Inflammatory macrophage treated with lipopolysaccharide for 4 hours (primary cell): ENCODE results near the gene TH.
"Not testable (repeated sequence)": the region's sequence is repeated elsewhere in the genome, so short reads cannot be mapped to it uniquely, and the experiment has no call there.

Source experiments
- DNase-seq: peaks from one replicate; pipeline ENCODE4 v3.0.0-alpha.2; 2020

The TH gene

GRCh38 chr11:2194877-2195755 is 23.5 kb upstream of the TH start:
- peak; percentile 39 for DNase-seq

DNA sequence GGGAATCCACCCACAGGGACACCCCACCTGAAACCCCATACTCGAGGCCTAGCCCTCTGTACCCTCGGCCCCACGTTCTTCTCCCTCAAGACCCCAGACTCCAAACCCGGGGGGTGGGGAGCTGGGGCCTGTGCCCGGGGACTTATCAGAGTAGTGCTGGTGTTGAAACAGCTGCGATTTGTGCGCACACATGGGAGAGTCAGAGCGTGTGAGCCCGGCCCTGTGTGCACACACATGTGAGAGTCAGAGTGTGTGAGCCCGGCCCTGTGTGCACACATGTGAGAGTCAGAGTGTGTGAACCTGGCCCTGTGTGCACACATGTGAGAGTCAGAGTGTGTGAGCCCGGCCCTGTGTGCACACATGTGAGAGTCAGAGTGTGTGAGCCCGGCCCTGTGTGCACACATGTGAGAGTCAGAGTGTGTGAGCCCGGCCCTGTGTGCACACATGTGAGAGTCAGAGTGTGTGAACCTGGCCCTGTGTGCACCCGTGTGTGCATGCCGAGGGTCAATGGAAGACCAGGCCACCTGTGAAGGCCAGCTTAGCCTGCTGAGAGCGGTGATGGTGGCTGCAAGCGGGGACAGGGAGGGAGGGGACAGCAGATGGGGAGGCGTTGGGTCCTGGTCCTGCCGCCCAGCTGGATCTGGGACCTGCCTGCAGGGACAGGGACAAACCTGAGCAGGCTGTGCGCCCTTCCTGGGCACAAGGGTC is 22.4 kb upstream of the TH start:
- DNase-seq, result not testable (repeated sequence)

GRCh38 chr11:2193099-2193887 is 21.7 kb upstream of the TH start:
- DNase-seq, result no peak

GRCh38 chr11:2192435-2192834 is 20.8 kb upstream of the TH start:
- DNase-seq, result no peak

GRCh38 chr11:2191883-2192282 is 20.3 kb upstream of the TH start:
- no peak for DNase-seq

DNA sequence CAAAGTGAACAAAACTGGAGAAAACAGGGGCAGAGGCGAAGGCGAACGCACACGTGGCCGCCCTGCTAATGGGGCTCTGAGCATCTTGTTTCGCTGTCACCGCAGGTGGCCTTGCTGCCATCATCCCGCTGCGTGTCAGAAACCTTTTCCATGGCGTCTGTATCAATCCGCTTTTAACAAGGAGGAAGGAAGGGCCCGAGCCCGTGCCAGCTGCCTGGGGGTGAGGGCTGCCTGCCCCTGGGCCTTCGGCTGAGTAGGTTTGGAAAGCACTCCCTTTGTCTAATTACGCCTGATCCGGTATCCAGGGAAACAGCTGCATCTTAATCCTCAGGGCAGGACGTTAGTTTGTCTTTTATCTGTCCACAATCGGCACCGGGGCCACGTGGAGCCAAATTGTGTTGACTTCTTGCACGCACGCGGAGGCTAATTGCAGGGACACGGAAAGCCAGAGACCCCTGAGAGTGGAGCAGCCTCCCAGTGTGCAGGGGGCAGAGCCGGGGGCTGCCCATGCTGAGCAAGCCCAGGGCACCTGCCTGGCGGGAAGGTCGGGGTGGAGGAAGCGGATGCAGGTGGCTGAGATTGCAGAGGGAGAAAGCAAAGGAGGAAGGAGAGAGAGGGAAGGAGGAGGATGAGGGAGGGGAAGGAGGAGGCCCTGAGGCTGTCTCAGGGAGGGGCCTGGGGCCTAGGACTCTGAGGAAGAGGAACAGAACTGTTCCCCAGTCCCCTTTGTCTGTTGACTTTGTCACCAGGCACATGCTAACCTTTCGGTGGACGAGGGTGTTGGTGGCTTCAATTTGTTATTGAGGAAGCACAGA is 19.2 kb upstream of the TH start:
- peak; percentile 84 for DNase-seq

DNA sequence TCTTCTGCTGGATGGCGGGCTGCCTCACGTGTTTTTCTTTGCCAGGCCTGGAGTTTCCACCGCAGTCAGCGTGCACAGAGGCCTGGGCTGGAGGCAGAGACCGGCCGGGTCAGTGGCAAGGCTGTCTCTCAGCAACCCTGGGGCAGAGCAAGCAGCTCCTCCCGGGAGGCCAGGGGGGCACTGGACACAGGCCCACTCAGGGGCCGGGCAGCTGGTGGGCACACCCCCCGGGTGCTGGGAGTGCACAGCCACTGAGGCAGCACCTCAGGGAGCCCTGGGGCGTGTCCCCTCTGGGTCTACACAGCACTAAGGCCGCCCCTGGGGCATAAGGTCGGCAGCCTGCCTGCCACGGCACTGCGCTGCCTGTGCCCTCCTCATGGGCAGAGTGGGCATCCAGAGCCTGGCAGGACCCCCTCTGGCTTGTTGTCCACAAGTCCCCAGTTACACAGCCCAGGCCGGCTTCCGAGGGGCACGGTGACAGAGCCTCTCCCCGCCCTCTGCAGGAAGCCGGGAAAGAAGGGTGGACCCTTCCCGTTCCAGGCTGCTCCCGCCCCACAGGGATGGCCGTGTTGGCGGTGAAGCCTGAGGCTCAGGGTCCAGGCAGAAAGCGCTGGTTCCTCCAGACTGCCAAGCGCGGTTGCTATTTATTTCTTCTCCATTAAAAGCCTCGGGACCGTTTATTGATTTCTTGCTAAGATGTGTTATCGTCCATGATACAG is 18.5 kb upstream of the TH start:
- no peak for DNase-seq

- DNase-seq, result no peak
These were observed 17.1 kb upstream of the TH start for GRCh38 chr11:2188745-2189144.

- DNase-seq, result no peak
These were observed 15.7 kb upstream of the TH start for GRCh38 chr11:2187280-2187707.

DNA sequence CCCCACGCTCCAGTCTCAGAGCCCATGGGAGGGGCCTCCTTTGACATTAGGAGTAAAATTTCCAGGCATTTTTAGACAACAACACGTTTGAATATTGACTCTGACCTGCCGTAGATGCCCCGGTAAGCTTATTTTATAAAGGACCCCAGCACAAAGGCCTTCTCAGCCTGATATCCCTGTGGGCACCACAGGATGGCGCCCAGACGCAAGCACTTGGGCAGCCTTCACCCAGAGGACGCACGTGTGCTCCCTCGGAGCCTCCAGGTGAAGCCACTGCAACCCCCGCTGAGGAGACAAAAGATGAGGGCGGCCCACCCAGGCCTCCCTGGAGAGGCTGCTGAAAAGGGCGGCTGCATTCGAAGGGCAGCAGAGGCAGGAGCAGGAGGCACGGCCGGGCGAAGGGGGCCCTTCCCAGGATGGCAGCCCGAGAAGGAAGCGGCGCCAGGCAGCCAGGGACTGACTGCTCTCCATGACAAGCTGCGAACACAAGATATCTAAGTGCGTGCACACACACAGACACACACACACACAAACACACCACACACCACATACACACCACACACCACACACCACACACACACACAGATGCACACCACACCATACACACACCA is 15.2 kb upstream of the TH start:
- peak; percentile 46 for DNase-seq

GRCh38 chr11:2185324-2186085 is 13.9 kb upstream of the TH start:
- DNase-seq, result no peak

GRCh38 chr11:2182692-2183474 is 11.3 kb upstream of the TH start:
- DNase-seq, result no peak

GRCh38 chr11:2182075-2182474 is 10.5 kb upstream of the TH start:
- no peak for DNase-seq

DNA sequence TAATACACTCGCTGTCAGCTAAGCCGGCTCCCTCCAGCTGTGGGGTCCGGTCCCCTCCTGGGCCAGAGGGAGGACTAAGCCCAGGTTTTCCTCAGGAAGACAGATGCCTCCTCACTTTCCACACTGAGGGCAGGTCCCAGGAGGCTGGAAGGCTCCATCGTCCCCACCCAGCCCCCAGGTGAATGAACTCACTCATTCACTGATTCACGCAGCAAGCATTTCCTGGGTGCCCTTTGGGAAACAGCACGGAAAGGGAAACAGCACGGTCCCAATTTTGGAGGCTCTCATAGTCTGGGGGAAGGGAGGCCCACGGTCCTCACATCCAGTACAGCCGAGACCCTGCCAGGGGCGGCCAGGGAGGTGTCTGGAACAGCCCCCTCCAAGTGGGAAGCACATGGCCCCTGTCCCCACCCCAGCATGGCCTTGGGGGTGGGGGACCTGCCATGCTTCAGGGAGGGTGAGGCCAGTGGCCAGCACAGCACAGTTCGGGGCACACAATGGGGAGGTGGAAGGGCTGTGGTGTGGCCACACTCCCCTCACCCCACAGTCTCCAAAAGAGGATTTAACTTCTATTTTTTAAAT is 9.3 kb upstream of the TH start:
- no peak for DNase-seq

- DNase-seq, result no peak
These were observed 8.7 kb upstream of the TH start for GRCh38 chr11:2180347-2180746.

- DNase-seq, result no peak
These were observed 7.9 kb upstream of the TH start for GRCh38 chr11:2179516-2179915.

- no peak for DNase-seq
These were observed 7.4 kb upstream of the TH start for GRCh38 chr11:2178906-2179494.

DNA sequence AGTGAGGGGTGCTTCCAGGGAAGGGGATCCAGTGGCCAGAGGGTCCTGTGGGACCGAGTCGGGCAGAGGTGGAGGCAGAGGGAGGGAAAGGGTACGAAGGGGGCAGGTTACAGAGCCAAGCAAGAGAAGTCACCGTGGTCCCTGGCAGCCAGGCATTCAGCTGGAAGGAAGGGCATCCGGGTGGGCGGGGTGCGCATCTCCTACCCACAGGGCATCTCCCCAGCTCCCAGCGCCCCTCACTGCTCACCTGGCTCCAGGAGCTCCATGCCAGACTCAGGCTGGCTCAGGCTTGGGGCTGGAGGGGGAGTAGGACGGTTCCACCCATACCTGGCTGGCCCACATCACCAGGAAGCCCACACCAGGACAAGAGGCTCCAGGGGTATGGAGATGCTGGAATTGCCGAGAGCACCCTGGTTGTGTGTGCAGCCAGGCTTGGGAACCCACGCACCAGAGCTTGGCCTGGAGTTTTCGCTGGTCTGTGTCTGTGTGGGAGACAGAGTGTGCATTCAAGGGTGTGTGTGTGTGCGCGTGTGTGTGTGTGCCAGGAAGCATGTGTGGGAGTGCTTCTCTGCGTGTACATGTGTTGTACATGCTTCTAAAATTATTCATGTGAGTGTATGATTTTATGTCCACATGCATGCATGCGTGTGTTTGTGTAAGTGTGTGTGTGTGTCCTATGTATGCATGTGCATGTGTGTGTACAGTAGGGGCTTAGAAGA is 6.6 kb upstream of the TH start:
- DNase-seq, result not testable (repeated sequence)
